ENCODE data around the gene CDH4.

DNA sequence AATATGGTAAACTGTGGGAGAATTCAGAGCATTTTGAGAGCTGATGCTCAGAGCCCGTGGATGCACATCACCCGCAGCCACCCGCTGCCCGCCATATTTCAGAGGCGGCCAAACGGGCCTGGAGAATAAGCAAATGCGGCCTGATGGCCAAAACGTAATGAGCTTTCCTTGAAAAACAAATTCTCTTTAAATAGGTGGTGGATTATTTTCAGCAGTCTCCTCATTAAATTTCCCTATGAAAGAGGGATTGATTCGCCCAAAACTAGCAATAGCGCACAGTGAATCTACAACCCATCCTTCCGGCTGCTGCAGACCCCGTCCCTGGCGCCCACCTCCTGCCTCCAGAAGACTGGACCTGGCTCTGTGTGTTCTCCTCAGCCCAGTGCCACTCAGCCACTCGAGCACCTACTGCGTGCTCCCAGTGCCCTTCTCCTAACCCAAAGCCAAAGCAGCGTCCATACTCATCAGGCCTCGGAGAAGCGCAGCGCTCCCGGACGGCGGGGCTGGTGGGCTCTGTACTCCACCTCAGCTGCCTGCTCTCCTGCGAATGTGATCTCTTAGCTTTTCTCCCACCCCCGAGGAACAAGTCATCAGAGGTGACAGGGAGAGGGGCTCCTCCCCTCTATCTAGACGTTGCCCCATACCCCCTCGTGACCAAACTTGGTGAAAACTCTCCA lies 588.9 kb downstream of the CDH4 start:
- TF ChIP-seq SIN3A (IDR thresholded peaks at IDR 0.05; ENCODE audit: borderline replicate concordance, insufficient read depth, low read depth, low read length) (no peak), REST (IDR thresholded peaks at IDR 0.05; ENCODE audit: insufficient read depth in 1 of 2, low read depth in 2 of 2, low read length in 1 of 2) (no peak), TCF7L2 (IDR thresholded peaks at IDR 0.05; ENCODE audit: low read depth, low read length) (no peak)
- TF ChIP-seq, protein P1, sequence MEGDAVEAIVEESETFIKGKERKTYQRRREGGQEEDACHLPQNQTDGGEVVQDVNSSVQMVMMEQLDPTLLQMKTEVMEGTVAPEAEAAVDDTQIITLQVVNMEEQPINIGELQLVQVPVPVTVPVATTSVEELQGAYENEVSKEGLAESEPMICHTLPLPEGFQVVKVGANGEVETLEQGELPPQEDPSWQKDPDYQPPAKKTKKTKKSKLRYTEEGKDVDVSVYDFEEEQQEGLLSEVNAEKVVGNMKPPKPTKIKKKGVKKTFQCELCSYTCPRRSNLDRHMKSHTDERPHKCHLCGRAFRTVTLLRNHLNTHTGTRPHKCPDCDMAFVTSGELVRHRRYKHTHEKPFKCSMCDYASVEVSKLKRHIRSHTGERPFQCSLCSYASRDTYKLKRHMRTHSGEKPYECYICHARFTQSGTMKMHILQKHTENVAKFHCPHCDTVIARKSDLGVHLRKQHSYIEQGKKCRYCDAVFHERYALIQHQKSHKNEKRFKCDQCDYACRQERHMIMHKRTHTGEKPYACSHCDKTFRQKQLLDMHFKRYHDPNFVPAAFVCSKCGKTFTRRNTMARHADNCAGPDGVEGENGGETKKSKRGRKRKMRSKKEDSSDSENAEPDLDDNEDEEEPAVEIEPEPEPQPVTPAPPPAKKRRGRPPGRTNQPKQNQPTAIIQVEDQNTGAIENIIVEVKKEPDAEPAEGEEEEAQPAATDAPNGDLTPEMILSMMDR (IDR thresholded peaks at IDR 0.05), result no peak
